Stimulated activated CD8-positive, alpha-beta memory T cell treated with anti-CD3 and anti-CD28 coated beads, Interleukin-15, amount 100 ng/mL, for 1 hour (primary cell): ENCODE results near the gene UPF1.

Source experiments
- DNase-seq: peaks from one replicate; pipeline ENCODE4 v3.0.0-alpha.2; 2020; ENCODE audit warnings: low read depth

The UPF1 gene

DNA sequence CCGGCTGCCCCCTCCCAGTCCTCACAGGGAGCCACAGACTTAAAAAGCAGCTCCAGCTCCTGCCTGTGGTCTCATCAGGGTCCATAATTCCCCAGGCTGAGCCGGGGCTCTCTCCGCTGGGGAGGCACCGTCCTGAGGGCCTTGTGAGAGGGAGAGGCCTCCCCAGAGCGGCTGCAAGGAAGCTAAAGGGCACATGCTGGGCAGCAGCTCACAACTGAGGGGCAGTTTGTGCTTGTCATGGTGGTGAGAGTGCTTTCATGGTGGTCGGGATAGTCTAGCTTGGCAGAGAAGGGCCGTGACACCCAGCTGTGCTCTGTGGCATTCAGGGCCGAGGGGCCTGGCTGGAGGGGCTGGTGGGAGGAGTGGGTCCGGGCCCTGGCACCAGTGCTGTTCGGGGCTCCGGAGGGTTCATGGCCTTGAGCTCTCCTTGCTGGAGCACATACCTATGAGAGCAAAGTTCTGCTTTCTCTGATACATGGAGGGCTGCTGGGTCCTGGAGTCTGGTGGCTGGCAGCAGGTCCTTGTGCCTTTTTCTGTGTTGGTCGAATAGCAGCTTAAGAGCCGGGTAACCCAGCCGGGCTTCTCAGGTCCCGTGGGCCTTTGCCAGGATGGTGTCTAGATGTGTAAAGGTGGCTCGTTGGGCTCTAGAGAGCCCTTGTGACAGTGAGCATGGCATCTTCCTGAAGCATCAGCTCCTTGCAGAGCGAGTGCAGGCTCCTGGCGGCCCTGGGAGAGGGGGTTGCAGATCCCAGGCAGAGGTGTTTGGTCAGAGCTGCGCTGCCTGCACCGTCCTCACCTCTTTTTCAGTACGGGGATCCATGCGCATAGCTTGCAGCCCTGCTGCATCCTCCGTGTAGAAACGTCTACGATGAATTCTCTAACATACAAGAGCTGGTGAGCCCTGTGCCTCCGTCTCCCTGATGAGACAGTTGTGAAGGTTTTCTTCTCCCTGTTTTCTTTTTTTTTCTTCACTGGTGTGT is 8.8 kb downstream of the UPF1 start:
- DNase-seq, result no peak

DNA sequence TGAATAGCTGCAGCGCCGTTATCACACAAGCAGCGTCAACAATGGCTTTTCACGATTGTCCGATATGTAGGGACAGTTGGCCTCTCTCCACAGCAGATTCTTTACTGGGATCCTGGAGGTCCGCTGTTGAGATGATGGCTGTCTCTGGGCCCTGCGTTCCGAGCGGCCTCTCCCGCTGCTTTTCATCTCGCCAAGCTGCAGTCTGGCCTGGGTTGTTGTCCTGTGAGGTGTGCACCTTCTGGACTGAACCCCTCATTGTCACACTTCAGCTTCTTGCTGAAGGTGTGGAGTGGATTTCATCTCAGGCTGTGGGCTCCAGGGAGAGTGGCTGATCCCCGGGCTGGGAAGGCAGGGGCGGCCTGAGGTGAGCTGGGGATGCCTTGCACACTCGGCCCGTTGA is 9.6 kb downstream of the UPF1 start:
- no peak for DNase-seq

GRCh38 chr19:18842166-18842565 is 10.4 kb downstream of the UPF1 start:
- no peak for DNase-seq

DNA sequence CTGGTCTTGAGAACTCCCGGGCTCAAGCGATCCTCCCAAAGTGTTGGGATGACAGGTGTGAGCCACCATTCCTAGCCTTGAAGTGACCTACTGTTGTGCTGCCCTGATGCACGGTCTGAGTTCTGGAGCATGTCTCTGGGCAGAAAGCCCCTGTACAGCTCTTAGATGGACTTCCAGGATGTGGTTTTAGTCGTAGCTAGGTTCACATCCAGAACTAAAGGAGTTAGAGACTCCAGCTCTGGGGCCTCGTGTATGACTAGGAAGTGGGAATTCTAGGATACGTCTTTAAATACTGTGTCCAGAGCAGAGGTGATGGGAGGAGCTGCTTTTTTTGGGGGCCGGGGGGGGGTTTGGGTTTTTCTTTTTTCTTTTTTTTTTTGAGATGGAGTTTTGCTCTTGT is 12.2 kb downstream of the UPF1 start:
- DNase-seq, result no peak

DNA sequence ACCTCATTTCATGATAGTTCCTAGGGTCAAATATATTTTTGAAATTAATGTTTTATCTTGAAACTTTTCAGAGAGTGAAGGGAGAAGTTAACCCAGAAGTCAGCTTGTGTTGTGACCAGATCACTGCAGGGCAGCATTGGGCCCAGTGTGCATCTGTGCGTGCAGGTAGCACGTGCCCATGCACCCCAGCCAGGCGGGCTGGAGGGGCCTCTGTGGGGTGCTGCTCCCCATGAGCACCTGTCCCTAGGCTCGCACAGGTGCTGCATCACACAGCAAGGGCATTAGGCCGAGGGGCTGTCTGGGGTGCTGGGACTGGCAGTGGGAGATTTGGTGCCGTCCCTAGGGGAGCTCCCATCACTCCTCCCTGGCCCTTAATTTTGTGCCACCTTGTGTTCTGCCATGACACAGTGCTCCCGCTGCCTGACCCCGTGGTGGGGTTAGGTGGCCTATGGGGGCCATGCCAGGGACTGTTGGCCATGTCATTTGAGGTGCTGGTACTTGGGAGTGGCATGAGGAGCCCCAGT is 13.1 kb downstream of the UPF1 start:
- DNase-seq, result no peak

DNA sequence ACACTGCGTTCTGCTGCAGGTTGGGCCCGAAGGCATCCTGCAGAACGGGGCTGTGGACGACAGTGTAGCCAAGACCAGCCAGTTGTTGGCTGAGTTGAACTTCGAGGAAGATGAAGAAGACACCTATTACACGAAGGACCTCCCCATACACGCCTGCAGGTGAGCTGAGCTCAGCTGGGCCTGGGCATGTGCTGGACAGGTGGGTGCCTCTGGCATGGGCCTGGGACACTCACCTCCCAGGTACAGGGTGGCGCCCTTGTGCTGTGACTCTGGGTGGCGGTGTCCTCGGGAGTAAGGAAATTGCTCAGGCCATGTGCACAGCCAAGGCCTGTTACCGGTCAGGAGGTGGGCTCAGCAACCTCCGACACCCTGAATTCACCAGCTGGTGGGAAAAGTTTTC is 14.2 kb downstream of the UPF1 start:
- DNase-seq, result no peak

- peak; percentile 42 for DNase-seq
Observed at GRCh38 chr19:18846862-18847548, 15.2 kb downstream of the UPF1 start.

DNA sequence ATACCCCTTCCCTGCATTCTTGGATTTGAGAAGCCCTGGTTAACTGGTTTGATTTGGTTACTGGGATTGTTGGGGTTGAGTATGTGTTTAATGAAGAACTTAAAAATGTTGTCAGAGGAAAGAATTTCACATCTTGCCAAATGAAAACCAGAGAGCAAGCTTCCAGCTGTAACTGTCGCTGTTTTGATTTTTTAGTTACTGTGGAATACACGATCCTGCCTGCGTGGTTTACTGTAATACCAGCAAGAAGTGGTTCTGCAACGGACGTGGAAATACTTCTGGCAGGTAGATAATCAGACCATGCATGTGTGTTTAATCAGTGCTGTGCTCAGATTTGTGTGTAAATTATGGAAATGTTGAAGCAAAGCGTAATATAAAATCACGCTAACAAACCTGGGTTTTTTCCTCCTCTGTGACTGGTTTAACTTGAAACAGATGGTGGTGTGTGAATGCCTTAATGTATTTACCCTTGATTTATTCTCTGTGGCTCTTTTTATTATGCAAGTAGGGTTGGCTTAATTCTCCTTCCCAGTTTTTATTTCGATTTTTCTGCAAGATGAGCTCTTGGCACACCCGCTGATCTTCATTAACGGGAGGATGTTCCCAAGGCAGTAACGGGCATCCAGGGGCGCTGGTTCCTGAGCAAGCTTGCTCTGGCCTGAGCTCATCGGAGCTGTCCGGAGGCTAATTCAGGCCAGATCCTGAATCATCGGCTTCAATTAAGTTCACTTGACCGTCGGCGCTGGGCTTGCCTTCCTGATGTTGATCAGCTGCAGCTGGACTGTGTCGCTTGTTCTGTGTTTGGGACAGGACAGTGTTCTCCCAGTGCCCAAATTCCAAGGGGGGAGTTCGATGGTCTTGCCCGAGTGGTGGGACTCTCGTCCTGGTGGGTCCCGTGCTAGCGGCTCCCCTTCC is 16.0 kb downstream of the UPF1 start:
- DNase-seq, result no peak

- DNase-seq, result no peak
Observed at GRCh38 chr19:18848878-18849661, 17.3 kb downstream of the UPF1 start.

DNA sequence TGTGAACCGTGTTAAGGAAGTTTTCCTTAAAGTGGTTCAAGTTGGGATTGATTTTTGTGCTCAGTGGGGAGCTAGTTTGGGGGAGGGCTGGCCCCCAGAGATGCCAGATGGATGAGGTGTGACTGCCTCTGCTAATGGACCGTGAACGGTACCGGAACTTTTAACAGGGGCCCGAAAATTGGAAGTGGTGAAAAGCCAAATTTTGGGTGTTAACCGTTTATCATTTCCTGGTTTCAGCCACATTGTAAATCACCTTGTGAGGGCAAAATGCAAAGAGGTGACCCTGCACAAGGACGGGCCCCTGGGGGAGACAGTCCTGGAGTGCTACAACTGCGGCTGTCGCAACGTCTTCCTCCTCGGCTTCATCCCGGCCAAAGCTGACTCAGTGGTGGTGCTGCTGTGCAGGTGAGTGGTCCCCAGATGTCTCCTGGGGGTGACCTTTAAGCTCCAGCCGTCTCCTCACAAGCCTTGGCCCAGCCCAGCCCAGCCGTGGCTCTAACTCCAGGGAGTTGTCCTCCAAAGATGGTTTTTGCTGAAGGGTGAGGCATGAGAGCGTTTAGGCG is 18.2 kb downstream of the UPF1 start:
- no peak for DNase-seq

DNA sequence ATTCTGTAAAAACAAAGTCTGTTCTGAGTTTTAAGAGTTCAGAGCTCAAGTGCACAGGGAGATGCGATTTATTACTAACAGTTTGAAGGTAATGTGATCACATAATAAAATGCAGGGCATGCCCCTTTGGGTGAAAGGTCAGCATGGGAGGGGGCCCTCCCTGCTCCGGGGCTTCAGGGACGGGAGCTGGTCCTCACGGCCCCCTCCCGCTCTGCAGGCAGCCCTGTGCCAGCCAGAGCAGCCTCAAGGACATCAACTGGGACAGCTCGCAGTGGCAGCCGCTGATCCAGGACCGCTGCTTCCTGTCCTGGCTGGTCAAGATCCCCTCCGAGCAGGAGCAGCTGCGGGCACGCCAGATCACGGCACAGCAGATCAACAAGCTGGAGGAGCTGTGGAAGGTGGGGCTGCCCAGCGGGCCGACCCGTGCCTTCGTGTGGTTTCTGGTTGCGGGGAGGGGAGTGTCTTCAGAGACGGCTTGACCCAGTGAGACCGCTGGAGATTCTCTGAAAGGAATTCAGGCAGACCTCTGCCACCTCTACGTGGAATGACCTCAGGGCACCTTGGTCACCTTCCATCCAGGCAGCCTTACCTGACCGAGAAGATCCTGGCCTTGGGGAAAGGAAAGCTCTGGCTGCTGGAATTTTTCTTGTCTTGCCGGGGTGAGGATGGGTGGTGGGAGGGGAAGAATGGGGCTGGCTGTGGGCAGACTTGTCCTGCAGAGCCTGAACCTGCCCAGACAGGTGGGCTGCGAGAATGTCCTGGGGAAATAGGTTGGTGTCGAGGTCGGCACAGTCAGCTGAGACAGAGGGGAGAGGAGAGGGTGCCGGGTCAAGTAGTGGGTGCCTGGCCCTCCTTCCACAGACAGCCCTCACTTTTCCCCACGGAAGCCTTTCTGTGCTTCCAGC is 19.0 kb downstream of the UPF1 start:
- no peak for DNase-seq

DNA sequence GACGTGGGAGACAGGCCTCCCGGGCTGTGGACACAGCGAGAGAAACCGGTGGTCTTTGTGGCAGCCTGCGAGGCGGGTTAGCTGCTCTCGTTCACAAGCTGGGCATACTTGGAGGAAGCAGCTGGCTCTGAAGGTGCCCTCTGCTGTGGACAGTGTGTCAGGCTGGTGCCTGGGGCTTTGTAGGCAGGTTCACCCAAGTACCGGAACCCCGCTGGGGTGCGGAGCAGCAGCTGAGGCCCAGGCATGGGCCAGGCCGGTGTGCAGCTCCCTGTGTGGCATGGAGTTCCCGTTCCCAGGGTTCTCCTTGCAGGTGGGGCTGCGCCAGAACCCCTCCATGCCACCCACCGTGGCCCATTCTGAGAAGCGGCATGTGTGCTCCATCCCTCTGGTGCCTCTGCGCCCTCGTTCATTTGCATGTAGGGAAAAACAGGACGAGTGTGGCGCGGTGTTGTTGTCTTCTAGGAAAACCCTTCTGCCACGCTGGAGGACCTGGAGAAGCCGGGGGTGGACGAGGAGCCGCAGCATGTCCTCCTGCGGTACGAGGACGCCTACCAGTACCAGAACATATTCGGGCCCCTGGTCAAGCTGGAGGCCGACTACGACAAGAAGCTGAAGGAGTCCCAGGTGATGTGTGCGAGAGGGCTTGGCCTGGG is 20.0 kb downstream of the UPF1 start:
- DNase-seq, result no peak

DNA sequence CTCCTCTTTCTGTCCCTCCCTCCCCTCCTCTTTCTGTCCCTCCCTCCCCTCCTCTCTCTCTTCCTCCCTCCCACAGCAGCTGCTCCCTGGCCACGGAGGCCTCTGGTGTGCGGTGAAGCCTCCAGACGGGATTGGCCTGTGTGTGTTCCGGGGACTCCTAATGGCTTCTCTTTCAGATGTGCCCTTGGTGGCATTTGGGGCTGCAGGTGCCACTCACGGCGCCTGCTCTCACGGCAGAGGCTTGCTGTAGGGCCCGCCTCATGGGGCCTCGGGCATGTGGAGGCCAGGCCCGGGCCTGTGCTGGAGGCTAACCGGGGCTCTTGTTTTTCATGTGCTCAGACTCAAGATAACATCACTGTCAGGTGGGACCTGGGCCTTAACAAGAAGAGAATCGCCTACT is 20.9 kb downstream of the UPF1 start:
- DNase-seq, result no peak

- DNase-seq, result no peak
Observed at GRCh38 chr19:18853755-18854427, 22.1 kb downstream of the UPF1 start.

- no peak for DNase-seq
Observed at GRCh38 chr19:18854982-18855381, 23.2 kb downstream of the UPF1 start.

- DNase-seq, result no peak
Observed at GRCh38 chr19:18855647-18856384, 24.1 kb downstream of the UPF1 start.

DNA sequence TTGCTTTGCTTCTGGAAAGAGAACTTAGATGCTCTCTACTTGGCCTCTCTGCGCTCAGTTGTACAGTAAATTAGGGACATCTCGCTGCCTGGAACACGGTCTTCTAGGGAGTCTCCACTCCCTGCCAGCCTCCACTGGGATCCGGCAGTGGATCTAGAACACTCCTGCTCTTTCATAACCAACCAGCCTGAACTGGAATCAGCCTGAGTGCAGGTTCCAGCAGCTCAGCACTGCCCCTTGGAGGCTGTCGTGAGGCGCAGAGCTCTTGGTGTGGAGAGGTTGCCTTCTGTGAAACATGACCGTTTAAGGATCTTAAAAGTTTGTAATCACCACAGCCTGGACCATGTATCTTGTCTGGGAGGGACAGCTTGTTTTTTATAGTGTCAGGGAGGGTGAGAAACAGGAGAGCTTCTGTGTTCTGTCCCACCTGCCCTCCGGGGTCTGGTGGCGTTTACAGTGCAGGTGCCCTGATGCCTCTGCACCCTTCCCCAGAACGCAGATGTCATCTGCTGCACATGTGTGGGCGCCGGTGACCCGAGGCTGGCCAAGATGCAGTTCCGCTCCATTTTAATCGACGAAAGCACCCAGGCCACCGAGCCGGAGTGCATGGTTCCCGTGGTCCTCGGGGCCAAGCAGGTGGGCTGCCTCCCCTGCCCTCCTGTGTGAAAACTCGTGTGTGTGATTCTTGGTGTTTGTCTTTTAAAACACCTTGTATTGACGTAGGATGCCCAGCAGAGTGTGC is 24.8 kb downstream of the UPF1 start:
- no peak for DNase-seq
